Epithelial cell of proximal tubule (primary cell): Measurements from ENCODE around the gene KCNQ1. TPM values are rescaled to one million over a fixed set of nuclear protein-coding genes. Genes with fewer than 3 reads are reported as not detected.

Experiments used
- DNase-seq: peaks from one replicate; pipeline ENCODE4 v3.0.0-alpha.2; 2011; ENCODE audit warnings: low read depth
- H3K4me3 ChIP-seq: 2 replicates; pipeline ENCODE4 v1.5.1; 2011; ENCODE audit warnings: low read depth, mild to moderate bottlenecking, low read length
- total RNA-seq: library from RNA; depleted of rRNA; stranded (reverse); fragments of >200 nt; gene quantifications from 2 replicates; pipeline ENCODE4 v1.2.3, GENCODE V29; 2015
- TF ChIP-seq, protein P1 (sequence below): conservative IDR thresholded peaks from 2 replicates; pipeline ENCODE4 v1.5.1; 2012; ENCODE audit warnings: low read depth, mild to moderate bottlenecking, low read length

The KCNQ1 gene
- total RNA-seq, 1 donor from 2014 or later = 0.46 TPM

DNA sequence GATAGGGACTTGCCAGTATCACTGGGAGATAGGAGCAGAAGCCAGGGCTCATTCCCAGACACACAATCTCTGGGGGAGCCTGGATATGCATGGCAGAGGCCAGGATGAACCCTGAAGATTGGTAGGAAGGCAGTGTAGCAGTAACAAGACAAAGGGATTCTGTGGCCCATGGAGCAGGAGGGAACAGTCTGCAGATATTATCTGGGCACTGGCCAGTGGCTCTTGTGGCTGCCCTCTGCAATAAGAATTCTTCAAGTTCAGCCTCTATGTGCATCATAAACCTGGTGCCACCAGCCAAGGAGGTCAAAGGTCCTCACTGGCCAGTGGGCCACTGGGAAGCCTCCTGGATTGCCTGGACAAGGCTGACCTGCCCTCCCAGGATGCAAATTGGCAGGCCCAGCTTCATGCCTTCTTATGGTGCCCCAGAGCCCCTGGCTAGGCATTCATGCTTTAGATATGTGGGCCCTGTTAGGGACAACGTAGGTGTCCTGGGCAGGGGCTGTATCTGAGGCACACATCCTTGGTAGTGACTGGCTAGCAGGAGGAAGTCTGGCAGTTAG, 225.8 kb downstream of the KCNQ1 start:
- DNase-seq = no peak
- H3K4me3 ChIP-seq = no peak overlapping the region
- TF ChIP-seq, protein P1, sequence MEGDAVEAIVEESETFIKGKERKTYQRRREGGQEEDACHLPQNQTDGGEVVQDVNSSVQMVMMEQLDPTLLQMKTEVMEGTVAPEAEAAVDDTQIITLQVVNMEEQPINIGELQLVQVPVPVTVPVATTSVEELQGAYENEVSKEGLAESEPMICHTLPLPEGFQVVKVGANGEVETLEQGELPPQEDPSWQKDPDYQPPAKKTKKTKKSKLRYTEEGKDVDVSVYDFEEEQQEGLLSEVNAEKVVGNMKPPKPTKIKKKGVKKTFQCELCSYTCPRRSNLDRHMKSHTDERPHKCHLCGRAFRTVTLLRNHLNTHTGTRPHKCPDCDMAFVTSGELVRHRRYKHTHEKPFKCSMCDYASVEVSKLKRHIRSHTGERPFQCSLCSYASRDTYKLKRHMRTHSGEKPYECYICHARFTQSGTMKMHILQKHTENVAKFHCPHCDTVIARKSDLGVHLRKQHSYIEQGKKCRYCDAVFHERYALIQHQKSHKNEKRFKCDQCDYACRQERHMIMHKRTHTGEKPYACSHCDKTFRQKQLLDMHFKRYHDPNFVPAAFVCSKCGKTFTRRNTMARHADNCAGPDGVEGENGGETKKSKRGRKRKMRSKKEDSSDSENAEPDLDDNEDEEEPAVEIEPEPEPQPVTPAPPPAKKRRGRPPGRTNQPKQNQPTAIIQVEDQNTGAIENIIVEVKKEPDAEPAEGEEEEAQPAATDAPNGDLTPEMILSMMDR = no peak

DNA sequence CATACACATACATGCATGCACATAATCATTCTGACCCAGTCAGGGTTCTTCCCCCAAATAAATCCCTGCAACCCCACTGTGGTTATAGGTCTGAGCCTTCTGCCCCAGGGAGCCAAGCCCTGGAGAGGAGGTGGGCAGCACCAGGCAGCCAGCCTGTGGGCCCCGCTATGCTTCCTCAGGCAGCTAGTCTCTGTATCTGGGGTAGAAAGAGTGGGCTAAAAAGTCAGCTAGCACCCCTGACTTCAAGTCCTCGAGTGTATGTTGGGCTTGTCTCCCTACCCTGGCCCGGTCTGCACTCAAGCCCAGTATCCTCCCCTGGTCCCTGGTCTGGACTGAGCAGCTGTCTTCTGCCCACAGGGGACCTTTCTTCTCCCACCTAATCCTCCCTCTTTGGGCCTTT, 226.9 kb downstream of the KCNQ1 start:
- no peak for DNase-seq
- TF ChIP-seq, protein P1 = no peak
- no peak overlapping the region for H3K4me3 ChIP-seq

DNA sequence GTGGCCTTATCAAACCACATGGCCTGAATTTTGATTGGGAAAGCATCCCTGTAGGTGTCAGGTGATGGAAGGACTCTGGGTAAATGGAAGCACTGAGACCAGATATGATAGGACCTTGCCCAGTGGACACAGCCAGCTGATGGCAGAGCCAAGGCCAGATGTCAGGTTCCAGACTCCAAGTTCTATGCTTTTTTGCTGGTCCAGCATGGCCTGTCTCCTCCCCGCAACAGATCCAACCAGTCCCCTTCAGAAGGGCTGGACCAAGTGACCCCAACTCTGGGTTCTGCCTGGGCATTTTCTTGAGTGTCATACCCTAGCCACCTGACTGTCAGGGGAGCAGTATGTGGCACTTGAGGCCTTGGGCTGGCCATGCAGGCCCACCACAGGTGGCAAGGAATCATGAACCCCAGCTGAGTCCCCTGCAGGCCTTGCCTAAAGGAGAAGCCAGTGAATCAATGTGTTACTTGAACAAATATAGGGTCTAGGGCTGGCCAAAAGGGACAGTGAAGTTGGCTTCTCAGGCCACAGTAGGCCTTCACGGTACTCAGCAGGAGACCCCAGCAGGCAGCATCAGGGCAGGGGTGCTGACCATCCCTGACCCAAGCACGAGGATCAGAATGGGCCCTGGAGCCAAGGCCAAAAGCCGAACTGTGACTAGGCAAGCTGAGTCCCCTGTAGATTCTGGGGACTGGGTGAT, 227.9 kb downstream of the KCNQ1 start:
- TF ChIP-seq, protein P1 = no peak
- no peak for DNase-seq
- no peak overlapping the region for H3K4me3 ChIP-seq

DNA sequence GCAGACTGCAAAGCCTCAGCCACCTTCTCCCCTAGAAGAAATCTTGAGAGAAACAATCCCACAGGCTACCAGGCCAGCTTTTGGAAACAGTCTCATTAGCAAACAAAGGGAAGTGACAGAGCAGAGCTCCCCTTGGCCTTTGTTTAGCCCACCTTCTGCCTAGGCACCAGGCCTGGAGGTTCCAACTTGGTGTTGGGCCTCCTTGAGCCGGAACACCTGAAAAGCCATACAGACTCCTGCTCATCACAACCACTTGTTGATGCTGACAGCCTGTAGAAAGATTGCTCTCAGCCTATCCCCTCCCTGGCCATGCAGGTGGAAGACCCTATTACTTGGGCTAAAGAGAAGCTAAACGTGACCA, 228.4 kb downstream of the KCNQ1 start:
- TF ChIP-seq, protein P1 = no peak
- DNase-seq = no peak
- no peak overlapping the region for H3K4me3 ChIP-seq

DNA sequence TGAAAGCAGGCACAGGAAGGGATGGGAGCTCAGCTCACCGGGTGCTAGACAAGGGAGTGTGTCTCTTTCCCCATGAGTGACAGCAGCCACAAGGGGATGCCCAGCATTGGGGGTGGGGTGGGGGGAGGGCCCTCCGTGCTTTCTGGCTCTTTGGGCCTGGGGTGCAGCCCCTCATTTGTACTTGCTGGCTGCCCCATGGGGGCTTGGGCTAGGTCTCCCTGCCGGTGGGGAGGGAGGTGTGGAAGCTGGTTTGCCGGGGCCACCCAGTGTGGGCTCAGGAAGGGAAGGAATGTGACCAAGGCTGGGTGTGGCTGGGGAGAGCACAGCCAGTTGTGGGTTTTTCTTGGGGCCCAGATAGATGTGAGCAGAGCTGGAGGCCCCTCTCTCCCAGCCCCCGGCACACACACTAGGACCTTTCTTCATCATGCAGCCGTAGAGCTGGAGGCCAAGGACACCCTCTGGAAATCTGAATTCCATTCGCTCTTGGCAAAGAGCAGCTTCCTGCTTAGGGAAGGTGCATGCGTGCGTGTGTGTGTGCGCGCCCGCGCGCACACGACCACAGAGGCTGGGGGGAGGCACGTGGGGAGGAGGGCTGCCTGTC, 229.2 kb downstream of the KCNQ1 start:
- TF ChIP-seq, protein P1 = no peak
- no peak overlapping the region for H3K4me3 ChIP-seq
- no peak for DNase-seq

DNA sequence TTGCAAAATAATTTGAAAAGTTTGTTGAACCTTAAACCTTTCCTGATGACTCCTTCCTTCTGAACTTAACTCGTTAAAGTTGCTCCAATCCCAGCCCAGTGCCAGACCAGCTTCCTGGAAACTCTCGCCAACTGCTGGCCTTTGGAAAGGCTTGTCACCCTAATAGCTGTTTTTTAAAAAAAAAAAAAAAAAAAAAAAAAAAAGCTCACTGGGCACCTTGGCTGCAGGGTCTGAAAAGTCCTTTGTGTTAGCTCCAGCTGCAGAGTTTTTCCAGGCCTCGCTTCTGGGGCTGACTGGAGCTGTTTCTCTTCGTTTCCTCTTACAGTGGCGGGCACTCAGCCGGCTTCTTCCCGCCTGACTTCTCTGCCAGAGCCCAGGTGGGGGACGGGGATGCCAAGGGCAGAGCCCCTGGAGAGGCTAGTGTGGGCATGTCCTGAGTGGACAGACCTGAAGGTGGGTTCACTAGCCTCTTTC, 229.9 kb downstream of the KCNQ1 start:
- no peak overlapping the region for H3K4me3 ChIP-seq
- TF ChIP-seq, protein P1 = no peak
- DNase-seq = no peak
